T-cell (primary cell): Measurements from ENCODE around the gene FHIT. TPM values are rescaled to one million over a fixed set of nuclear protein-coding genes. Genes with fewer than 3 reads are reported as not detected.

Experiments
- ATAC-seq, 4 experiments: fragments of 200-7000 bp in 3 of 4; fragments of 150-1000 bp in 1 of 4; cut with Tn5 transposase; replicated peaks in 1 of 4; 1 replicate in 3 of 4; 2 replicates in 1 of 4; pipeline ENCODE4 v1.10.0; 2021; ENCODE audit warnings: moderate library complexity in 3 of 4, mild to moderate bottlenecking in 2 of 4, moderate number of reproducible peaks in 1 of 4
- CTCF ChIA-PET, 2 donors: fragments of 300-600 bp; sonication (Branson Sonifier 250); formaldehyde crosslinking; loops; one replicate each; lab custom pipeline; 2022; ENCODE audit warnings: antibody characterized with exemption in 2 of 2; lab: Charles Lee
- POLR2A ChIA-PET, 2 donors: fragments of 300-600 bp; sonication (Branson Sonifier 250); formaldehyde crosslinking; loops; one replicate each; lab custom pipeline; 2022; ENCODE audit warnings: antibody characterized with exemption in 2 of 2; lab: Charles Lee
- DNase-seq, 35 experiments: peaks; one replicate each; pipeline versions ENCODE4 v3.0.0 to v3.0.0-alpha.2; 2013 to 2023
- H3K27ac ChIP-seq: one replicate; pipeline ENCODE4 v1.5.1; 2013; ENCODE audit warnings: low read length
- H3K27me3 ChIP-seq, 2 experiments: replicated peaks in 1 of 2; 1 replicate in 1 of 2; 2 replicates in 1 of 2; pipeline versions ENCODE4 v1.6.1 to v1.7.0; 2013; ENCODE audit warnings: low read length in 1 of 2, mixed read lengths in 1 of 2; ENCODE audit not compliant: control insufficient read depth in 2 of 2, insufficient read depth in 2 of 2; ENCODE audit errors: extremely low read depth in 1 of 2
- H3K36me3 ChIP-seq, 2 donors: 1 replicate in 1 of 2; 2 replicates in 1 of 2; pipeline versions ENCODE4 v1.6.1 to v1.7.0; 2013; ENCODE audit warnings: low read length in 1 of 2; ENCODE audit not compliant: control insufficient read depth in 2 of 2, insufficient read depth in 1 of 2; ENCODE audit errors: extremely low read depth in 1 of 2
- H3K4me1 ChIP-seq, 2 experiments: 1 replicate in 1 of 2; 2 replicates in 1 of 2; pipeline versions ENCODE4 v1.6.1 to v1.7.0; 2013; ENCODE audit warnings: low read length in 2 of 2, mixed read lengths in 1 of 2; ENCODE audit not compliant: insufficient read depth in 2 of 2, control insufficient read depth in 1 of 2; ENCODE audit errors: extremely low read depth in 1 of 2
- H3K4me3 ChIP-seq, 2 donors: 1 replicate in 1 of 2; 2 replicates in 1 of 2; pipeline versions ENCODE4 v1.5.1 to v1.7.0; 2013; ENCODE audit warnings: mild to moderate bottlenecking in 2 of 2, low read length in 1 of 2, moderate library complexity in 1 of 2; ENCODE audit not compliant: control insufficient read depth in 1 of 2; ENCODE audit errors: extremely low read depth in 1 of 2
- H3K9me3 ChIP-seq: 2 replicates; pipeline ENCODE4 v1.7.0; 2013
- H3K27ac Mint-ChIP-seq, 2 donors: one replicate each; pipeline ENCODE4 v1.8.0; 2020 to 2021; ENCODE audit warnings: mild to moderate bottlenecking in 2 of 2, mixed read lengths in 2 of 2
- H3K27me3 Mint-ChIP-seq, 2 donors: one replicate each; pipeline ENCODE4 v1.8.0; 2021 to 2022; ENCODE audit warnings: mixed read lengths in 2 of 2
- H3K36me3 Mint-ChIP-seq: one replicate; pipeline ENCODE4 v1.8.0; 2021; ENCODE audit warnings: mixed read lengths
- H3K4me1 Mint-ChIP-seq, 3 donors: one replicate each; pipeline ENCODE4 v1.8.0; 2020 to 2022; ENCODE audit warnings: mixed read lengths in 3 of 3, mild to moderate bottlenecking in 1 of 3
- H3K4me3 Mint-ChIP-seq, 3 donors: one replicate each; pipeline ENCODE4 v1.8.0; 2020 to 2022; ENCODE audit warnings: mild to moderate bottlenecking in 3 of 3, mixed read lengths in 3 of 3, moderate library complexity in 3 of 3
- H3K9me3 Mint-ChIP-seq, 3 donors: one replicate each; pipeline ENCODE4 v1.8.0; 2020 to 2022; ENCODE audit warnings: mixed read lengths in 3 of 3
- WGBS: methylation state at CpG from one replicate; pipeline ENCODE4 v1.1.5; 2013; ENCODE audit warnings: missing lambda C conversion rate; ENCODE audit not compliant: insufficient coverage; 5-methylcytosine and 5-hydroxymethylcytosine counted together
- total RNA-seq, 35 experiments: library from RNA in 6 of 35; stranded (reverse) in 6 of 35; fragments of 120-200 nt in 1 of 35; gene quantifications; one replicate each; pipeline versions ENCODE4 v1.2.1 to v1.2.4 and lab custom pipeline; 2013 to 2026

FHIT gene
- total RNA-seq, 5 donors from 2014 or later (not counting 1 experiment from before 2014, with no cell fraction given): 33.1 to 197 (median 78.3) TPM

GRCh38 chr3:60809857-60810610, 441.2 kb downstream of the FHIT start:
- Mint-ChIP-seq H3K27me3 (no peaks in the 10 kb centered on the region), H3K4me3 (no peak overlapping the region), H3K4me1 (no peaks in the 10 kb centered on the region), H3K36me3 (no peaks in the 10 kb centered on the region), H3K27ac (no peak overlapping the region), H3K9me3 (peaks cover 0 to 4% (median 0%) of the 10 kb centered on the region in 3 donors)
- ChIA-PET POLR2A (no interaction called here), CTCF (no interaction called here)
- no peak for DNase-seq
- H3K9me3 ChIP-seq: no peaks in the 10 kb centered on the region
- H3K36me3 ChIP-seq: no peaks in the 10 kb centered on the region
- ATAC-seq: no peak
- H3K27ac ChIP-seq: no peak overlapping the region
- no peaks in the 10 kb centered on the region for H3K4me1 ChIP-seq
- no peak overlapping the region for H3K4me3 ChIP-seq
- 100% methylated on average over 1 of the region's 4 CpGs for WGBS
- no peaks in the 10 kb centered on the region for H3K27me3 ChIP-seq

DNA sequence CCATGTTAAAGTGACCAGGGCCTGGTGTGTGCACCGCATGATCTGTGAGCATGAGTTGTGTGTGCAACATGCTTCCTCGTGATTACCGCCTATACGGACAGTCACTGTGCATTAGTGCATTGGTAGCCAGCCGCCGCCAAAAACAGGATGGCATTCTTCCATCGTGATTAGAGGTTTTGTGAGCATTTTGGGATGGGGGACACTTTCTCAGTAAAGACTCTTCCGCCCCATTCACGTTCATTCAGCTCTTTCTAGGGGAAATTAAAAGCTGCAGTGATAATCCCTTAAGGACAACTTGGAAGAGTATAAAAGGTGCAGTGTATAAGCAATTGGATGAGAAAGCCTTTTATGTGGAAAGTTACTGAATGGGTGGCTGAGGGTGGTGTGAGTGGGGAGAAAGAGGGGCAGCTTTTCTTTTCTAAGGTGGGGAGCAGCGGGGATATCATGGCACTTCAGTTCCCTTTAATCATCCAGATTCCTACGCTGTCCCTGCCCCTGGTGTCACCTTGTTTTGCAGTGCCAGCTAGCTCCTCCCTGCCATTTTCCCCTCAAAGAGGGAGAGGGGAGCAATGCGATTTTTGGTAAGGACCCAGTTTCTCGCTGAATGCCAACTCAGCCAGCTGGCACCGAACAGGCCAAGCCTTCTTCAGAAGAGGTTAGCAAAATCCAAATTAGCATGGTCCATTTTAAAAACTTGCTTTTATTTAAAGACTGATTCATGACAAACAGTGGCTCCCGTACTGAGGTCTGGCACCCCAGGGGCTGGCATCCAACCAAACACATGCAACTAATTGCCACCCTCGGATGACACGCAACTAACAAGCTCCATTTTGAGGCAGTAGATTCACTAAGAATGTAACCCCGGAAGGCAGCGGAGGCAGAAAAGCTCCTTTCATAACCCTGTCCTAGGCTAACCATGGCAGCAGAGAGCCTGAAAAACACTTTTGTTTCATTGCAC, 447.8 kb downstream of the FHIT start:
- H3K4me1 ChIP-seq: no peaks in the 10 kb centered on the region
- Mint-ChIP-seq H3K27me3 (no peaks in the 10 kb centered on the region), H3K4me3 (no peak overlapping the region), H3K9me3 (peaks cover 0 to 3% (median 0%) of the 10 kb centered on the region in 3 donors), H3K27ac (no peak overlapping the region), H3K36me3 (peaks cover 2% of the 10 kb centered on the region), H3K4me1 (no peaks in the 10 kb centered on the region)
- no peak overlapping the region for H3K4me3 ChIP-seq
- POLR2A ChIA-PET: no interaction called here
- no peaks in the 10 kb centered on the region for H3K27me3 ChIP-seq
- ATAC-seq (no peak), DNase-seq (no peak)
- H3K27ac ChIP-seq: no peak overlapping the region
- CTCF ChIA-PET: no interaction called here
- WGBS: 92% methylated on average over 13 of the region's 19 CpGs
- no peaks in the 10 kb centered on the region for H3K36me3 ChIP-seq
- H3K9me3 ChIP-seq: no peaks in the 10 kb centered on the region

- Histone ChIP-seq H3K4me1 (no peaks in the 10 kb centered on the region), H3K27ac (no peak overlapping the region), H3K4me3 (no peak overlapping the region), H3K27me3 (no peaks in the 10 kb centered on the region), H3K9me3 (no peaks in the 10 kb centered on the region), H3K36me3 (no peaks in the 10 kb centered on the region)
- DNase-seq (no peak), ATAC-seq (no peak)
- ChIA-PET CTCF (no interaction called here), POLR2A (no interaction called here)
- Mint-ChIP-seq H3K36me3 (peaks cover 2% of the 10 kb centered on the region), H3K27me3 (no peaks in the 10 kb centered on the region), H3K27ac (no peak overlapping the region), H3K4me1 (no peaks in the 10 kb centered on the region), H3K4me3 (no peak overlapping the region), H3K9me3 (peaks cover 0 to 3% (median 0%) of the 10 kb centered on the region in 3 donors)
- WGBS: no CpG with 5 or more reads among the region's 2 CpGs
Observed at GRCh38 chr3:60801307-60801706, 449.9 kb downstream of the FHIT start.

- CTCF ChIA-PET: no interaction called here
- Histone ChIP-seq H3K9me3 (no peaks in the 10 kb centered on the region), H3K36me3 (no peaks in the 10 kb centered on the region), H3K4me1 (no peaks in the 10 kb centered on the region), H3K27ac (no peak overlapping the region), H3K27me3 (no peaks in the 10 kb centered on the region), H3K4me3 (no peak overlapping the region)
- Mint-ChIP-seq H3K36me3 (peaks cover 2% of the 10 kb centered on the region), H3K4me3 (no peak overlapping the region), H3K27ac (no peak overlapping the region), H3K9me3 (peaks cover 3 to 5% (median 4%) of the 10 kb centered on the region in 3 donors), H3K27me3 (no peaks in the 10 kb centered on the region), H3K4me1 (no peaks in the 10 kb centered on the region)
- POLR2A ChIA-PET: interaction anchor here in 1 of 2 donors (0.6 kb wide), 1 partner anchor 908 kb away, joined by 4 read pairs; no protein-coding TSS in a partner anchor
- ATAC-seq (no peak), DNase-seq (no peak)
Observed at GRCh38 chr3:60798456-60798855, 452.8 kb downstream of the FHIT start.

DNA sequence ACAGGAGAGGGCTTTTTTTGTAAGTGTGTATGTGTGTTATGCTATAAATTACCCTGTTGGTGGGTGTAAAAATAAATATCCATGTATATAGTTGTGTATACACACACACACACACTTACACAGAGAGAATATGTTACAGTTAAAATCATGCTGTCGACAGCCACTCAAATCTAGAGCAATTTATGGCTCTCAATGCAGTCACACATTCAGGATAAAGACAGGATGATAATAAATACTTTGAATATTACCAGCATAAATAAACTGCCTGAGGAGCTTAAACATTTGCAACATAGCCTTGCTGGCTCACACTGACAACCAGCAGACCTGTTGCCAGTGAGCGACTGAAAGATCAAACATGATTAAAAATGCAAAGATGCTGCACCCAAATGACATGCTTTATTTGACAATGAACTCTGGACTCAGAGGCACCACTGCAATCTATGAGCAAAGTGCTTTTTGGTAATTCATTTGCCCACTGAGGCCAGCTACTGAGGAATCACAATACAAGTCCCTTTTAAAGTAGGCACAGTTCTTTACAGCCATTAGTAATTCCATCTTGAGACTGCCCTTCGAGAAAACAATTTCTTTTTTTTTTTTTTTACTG, 458.9 kb downstream of the FHIT start:
- no peaks in the 10 kb centered on the region for H3K27me3 ChIP-seq
- WGBS: 100% methylated on average over 1 of the region's 3 CpGs
- ATAC-seq (no peak), DNase-seq (no peak)
- H3K4me1 ChIP-seq: no peaks in the 10 kb centered on the region
- H3K9me3 ChIP-seq: no peaks in the 10 kb centered on the region
- Mint-ChIP-seq H3K9me3 (peaks cover 0 to 5% (median 4%) of the 10 kb centered on the region in 3 donors), H3K4me1 (no peaks in the 10 kb centered on the region), H3K4me3 (no peak overlapping the region), H3K27ac (no peak overlapping the region), H3K27me3 (no peaks in the 10 kb centered on the region), H3K36me3 (no peaks in the 10 kb centered on the region)
- H3K4me3 ChIP-seq: no peak overlapping the region
- H3K27ac ChIP-seq: no peak overlapping the region
- ChIA-PET POLR2A (no interaction called here), CTCF (no interaction called here)
- no peaks in the 10 kb centered on the region for H3K36me3 ChIP-seq

- no peak for ATAC-seq
- H3K27me3 ChIP-seq: no peaks in the 10 kb centered on the region
- H3K27ac ChIP-seq: no peak overlapping the region
- DNase-seq: no peak
- no peaks in the 10 kb centered on the region for H3K36me3 ChIP-seq
- no peak overlapping the region for H3K4me3 ChIP-seq
- no peaks in the 10 kb centered on the region for H3K4me1 ChIP-seq
- ChIA-PET POLR2A (interaction anchor here in 1 of 2 donors (0.5 kb wide), 1 partner anchor 73 kb away, joined by 3 read pairs; no protein-coding TSS in a partner anchor), CTCF (no interaction called here)
- Mint-ChIP-seq H3K27ac (no peak overlapping the region), H3K36me3 (peaks cover 2% of the 10 kb centered on the region), H3K4me3 (no peak overlapping the region), H3K9me3 (peaks cover 0 to under 1% (median under 1%) of the 10 kb centered on the region in 3 donors), H3K4me1 (no peaks in the 10 kb centered on the region), H3K27me3 (no peaks in the 10 kb centered on the region)
- 76% methylated on average over 2 of the region's 3 CpGs for WGBS
- H3K9me3 ChIP-seq: no peaks in the 10 kb centered on the region
Observed at GRCh38 chr3:60788185-60788584, 463.1 kb downstream of the FHIT start.
